ENCODE measurements around the gene TAF3.

The TAF3 gene

GRCh38 chr10:7896297-7896696 is 78.0 kb downstream of the TAF3 start:
- H3K27ac Mint-ChIP-seq (ENCODE audit: low read depth), result no peak overlapping the region
- H3K36me3 Mint-ChIP-seq (ENCODE audit: insufficient read depth), result peaks cover 8% of the 10 kb centered on the region
- H3K27me3 Mint-ChIP-seq, result no peaks in the 10 kb centered on the region
- H3K9me3 Mint-ChIP-seq, result no peaks in the 10 kb centered on the region
- no peak overlapping the region for H3K4me3 Mint-ChIP-seq
- no peak for DNase-seq (ENCODE audit: low spot score in 2 of 2)
- no peak for ATAC-seq (replicated peaks; ENCODE audit: extremely low read depth, poor library complexity, severe bottlenecking)
- H3K4me1 Mint-ChIP-seq, result peaks cover 40% of the 10 kb centered on the region

DNA sequence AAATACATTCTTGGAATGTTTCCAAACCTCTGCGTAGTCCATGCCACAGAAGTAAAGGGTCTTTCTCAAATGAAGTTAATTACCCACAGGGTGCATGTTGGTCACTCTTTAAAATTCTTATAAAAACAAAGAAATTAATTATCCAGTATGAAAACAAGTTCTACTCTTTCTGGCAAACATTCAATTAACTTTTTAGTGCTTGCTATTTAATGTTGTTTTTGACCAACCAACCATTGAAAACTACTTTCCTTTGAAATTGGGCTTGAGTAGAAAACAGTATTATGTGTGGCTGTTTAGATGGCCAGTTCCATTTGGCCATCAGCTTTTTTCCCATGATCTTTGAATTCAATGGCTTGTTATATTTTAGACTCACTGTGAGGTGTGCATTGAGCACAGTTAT is 83.0 kb downstream of the TAF3 start:
- H3K4me1 Mint-ChIP-seq, result peaks cover 46% of the 10 kb centered on the region
- H3K4me3 Mint-ChIP-seq, result no peak overlapping the region
- DNase-seq (ENCODE audit: low spot score in 2 of 2), result no peak
- no peaks in the 10 kb centered on the region for H3K9me3 Mint-ChIP-seq
- H3K36me3 Mint-ChIP-seq (ENCODE audit: insufficient read depth), result peaks cover 8% of the 10 kb centered on the region
- no peak for ATAC-seq (replicated peaks; ENCODE audit: extremely low read depth, poor library complexity, severe bottlenecking)
- H3K27me3 Mint-ChIP-seq, result no peaks in the 10 kb centered on the region
- H3K27ac Mint-ChIP-seq (ENCODE audit: low read depth), result no peak overlapping the region

GRCh38 chr10:7902413-7902812 is 84.1 kb downstream of the TAF3 start:
- no peak overlapping the region for H3K27ac Mint-ChIP-seq (ENCODE audit: low read depth)
- peaks cover 3% of the 10 kb centered on the region for H3K36me3 Mint-ChIP-seq (ENCODE audit: insufficient read depth)
- no peak overlapping the region for H3K4me3 Mint-ChIP-seq
- H3K27me3 Mint-ChIP-seq, result no peaks in the 10 kb centered on the region
- DNase-seq (ENCODE audit: low spot score in 2 of 2), result no peak
- ATAC-seq (replicated peaks; ENCODE audit: extremely low read depth, poor library complexity, severe bottlenecking), result no peak
- H3K4me1 Mint-ChIP-seq, result peaks cover 44% of the 10 kb centered on the region
- no peaks in the 10 kb centered on the region for H3K9me3 Mint-ChIP-seq

- H3K27ac Mint-ChIP-seq (ENCODE audit: low read depth), result no peak overlapping the region
- DNase-seq (ENCODE audit: low spot score in 2 of 2), result no peak
- no peaks in the 10 kb centered on the region for H3K9me3 Mint-ChIP-seq
- H3K36me3 Mint-ChIP-seq (ENCODE audit: insufficient read depth), result no peaks in the 10 kb centered on the region
- H3K4me1 Mint-ChIP-seq, result peaks cover 45% of the 10 kb centered on the region
- ATAC-seq (replicated peaks; ENCODE audit: extremely low read depth, poor library complexity, severe bottlenecking), result no peak
- no peak overlapping the region for H3K4me3 Mint-ChIP-seq
- no peaks in the 10 kb centered on the region for H3K27me3 Mint-ChIP-seq
These were observed 85.5 kb downstream of the TAF3 start for GRCh38 chr10:7903851-7904250.

DNA sequence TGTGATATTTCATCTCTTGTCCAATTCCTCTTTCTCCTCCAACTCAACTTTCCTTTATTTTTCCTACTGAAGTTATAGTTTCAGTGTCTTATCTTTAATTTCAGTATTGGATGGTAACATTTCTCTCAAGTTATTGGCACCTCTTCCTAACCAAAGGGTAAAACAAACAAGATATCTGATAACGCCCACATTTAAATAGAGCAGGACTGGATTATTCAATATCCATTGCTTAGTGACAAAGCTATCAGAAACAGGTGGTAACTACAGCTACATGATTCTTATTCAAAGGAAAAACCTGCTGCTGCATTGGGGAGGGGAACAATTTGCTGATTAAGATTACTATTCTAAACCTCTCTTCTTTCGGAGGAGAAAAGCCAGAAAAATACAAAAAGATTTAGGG is 87.8 kb downstream of the TAF3 start:
- DNase-seq (ENCODE audit: low spot score in 2 of 2) (no peak), ATAC-seq (replicated peaks; ENCODE audit: extremely low read depth, poor library complexity, severe bottlenecking) (no peak)
- no peaks in the 10 kb centered on the region for H3K36me3 Mint-ChIP-seq (ENCODE audit: insufficient read depth)

DNA sequence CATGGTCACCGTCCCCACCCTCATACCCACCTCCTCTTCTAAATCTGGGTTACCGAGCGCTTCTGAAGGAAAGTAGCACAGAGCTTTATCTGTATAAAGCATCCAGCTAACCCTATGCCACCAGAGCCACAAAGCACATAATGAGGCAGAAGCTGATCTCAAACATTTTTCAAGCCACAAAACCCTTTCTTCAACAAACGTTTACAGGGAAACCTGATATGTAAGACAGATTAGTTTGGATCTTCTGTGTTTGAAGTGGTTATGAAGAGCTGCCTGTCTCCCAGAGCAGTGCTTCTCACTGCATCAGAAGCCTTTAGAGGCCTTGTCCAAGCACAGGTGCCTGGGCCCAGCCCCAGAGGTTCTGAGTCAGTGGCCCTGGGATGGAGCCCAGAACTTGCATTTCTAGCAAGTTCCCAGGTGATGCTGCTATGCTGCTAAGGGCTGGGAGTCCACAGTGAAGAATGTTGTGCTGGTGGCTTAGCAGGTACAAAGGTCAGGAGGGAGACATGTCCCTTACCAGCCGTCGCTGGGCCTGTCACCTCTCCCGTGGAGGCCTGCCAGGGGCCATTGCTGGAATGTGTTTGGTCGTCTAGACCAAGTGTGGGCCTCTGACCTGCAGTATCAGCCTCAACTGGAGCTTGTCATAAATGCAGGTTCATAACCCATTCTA is 90.4 kb downstream of the TAF3 start:
- H3K4me1 Mint-ChIP-seq, result peaks cover 25% of the 10 kb centered on the region
- H3K27me3 Mint-ChIP-seq, result no peaks in the 10 kb centered on the region
- ATAC-seq (replicated peaks; ENCODE audit: extremely low read depth, poor library complexity, severe bottlenecking), result no peak
- no peaks in the 10 kb centered on the region for H3K36me3 Mint-ChIP-seq (ENCODE audit: insufficient read depth)
- no peak overlapping the region for H3K27ac Mint-ChIP-seq (ENCODE audit: low read depth)
- no peaks in the 10 kb centered on the region for H3K9me3 Mint-ChIP-seq
- no peak for DNase-seq (ENCODE audit: low spot score in 2 of 2)
- H3K4me3 Mint-ChIP-seq, result no peak overlapping the region

More for the DNA sequence above, 87.8 kb downstream of the TAF3 start:
- no peak overlapping the region for H3K27ac Mint-ChIP-seq (ENCODE audit: low read depth)
- H3K4me3 Mint-ChIP-seq, result no peak overlapping the region
- H3K27me3 Mint-ChIP-seq, result no peaks in the 10 kb centered on the region
- no peaks in the 10 kb centered on the region for H3K9me3 Mint-ChIP-seq
- H3K4me1 Mint-ChIP-seq, result peaks cover 30% of the 10 kb centered on the region

- no peak overlapping the region for H3K4me3 Mint-ChIP-seq
- DNase-seq (ENCODE audit: low spot score in 2 of 2) (no peak), ATAC-seq (replicated peaks; ENCODE audit: extremely low read depth, poor library complexity, severe bottlenecking) (no peak)
- H3K36me3 Mint-ChIP-seq (ENCODE audit: insufficient read depth), result no peaks in the 10 kb centered on the region
- peaks cover 5% of the 10 kb centered on the region for H3K4me1 Mint-ChIP-seq
- no peaks in the 10 kb centered on the region for H3K27me3 Mint-ChIP-seq
- H3K9me3 Mint-ChIP-seq, result no peaks in the 10 kb centered on the region
- no peak overlapping the region for H3K27ac Mint-ChIP-seq (ENCODE audit: low read depth)
These were observed 95.0 kb downstream of the TAF3 start for GRCh38 chr10:7913126-7913872.

DNA sequence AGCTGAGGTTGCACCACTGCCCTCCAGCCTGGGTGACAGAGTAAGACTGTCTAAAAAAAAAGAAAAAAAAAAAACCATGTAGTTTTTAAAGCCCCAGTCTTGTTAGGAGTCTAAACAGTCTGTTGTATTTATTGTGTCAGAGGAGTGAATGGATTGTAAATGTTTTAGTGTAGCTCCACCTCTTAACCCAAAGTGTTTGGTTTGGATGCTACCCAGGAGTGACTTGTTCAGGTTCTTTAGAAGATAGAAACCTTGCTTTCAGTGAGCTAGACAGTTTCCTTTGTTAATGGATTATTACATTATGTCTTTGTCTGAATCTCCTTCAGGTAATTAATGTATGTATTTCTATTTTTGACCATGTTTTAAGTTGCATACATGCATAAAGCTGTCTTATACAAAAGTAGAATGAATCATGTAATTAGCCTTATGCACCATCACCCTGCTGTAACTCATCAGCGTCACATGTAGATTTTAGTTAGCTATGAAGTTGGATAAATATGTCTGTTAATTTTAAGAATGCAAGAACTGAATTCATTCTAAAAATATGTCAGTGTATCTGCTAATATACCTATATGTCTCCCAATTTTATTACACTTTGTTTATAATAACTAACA is 97.7 kb downstream of the TAF3 start:
- DNase-seq (ENCODE audit: low spot score in 2 of 2) (no peak), ATAC-seq (replicated peaks; ENCODE audit: extremely low read depth, poor library complexity, severe bottlenecking) (no peak)
- no peaks in the 10 kb centered on the region for H3K27me3 Mint-ChIP-seq
- H3K4me3 Mint-ChIP-seq, result no peak overlapping the region
- no peaks in the 10 kb centered on the region for H3K9me3 Mint-ChIP-seq
- H3K36me3 Mint-ChIP-seq (ENCODE audit: insufficient read depth), result no peaks in the 10 kb centered on the region
- H3K27ac Mint-ChIP-seq (ENCODE audit: low read depth), result no peak overlapping the region
- peaks cover 5% of the 10 kb centered on the region for H3K4me1 Mint-ChIP-seq

- Mint-ChIP-seq H3K9me3 (no peaks in the 10 kb centered on the region), H3K27ac (ENCODE audit: low read depth) (no peak overlapping the region), H3K36me3 (ENCODE audit: insufficient read depth) (no peaks in the 10 kb centered on the region), H3K27me3 (no peaks in the 10 kb centered on the region), H3K4me3 (no peak overlapping the region), H3K4me1 (no peaks in the 10 kb centered on the region)
- no peak for ATAC-seq (replicated peaks; ENCODE audit: extremely low read depth, poor library complexity, severe bottlenecking)
- no peak for DNase-seq (ENCODE audit: low spot score in 2 of 2)
These were observed 99.4 kb downstream of the TAF3 start for GRCh38 chr10:7917736-7918135.

DNA sequence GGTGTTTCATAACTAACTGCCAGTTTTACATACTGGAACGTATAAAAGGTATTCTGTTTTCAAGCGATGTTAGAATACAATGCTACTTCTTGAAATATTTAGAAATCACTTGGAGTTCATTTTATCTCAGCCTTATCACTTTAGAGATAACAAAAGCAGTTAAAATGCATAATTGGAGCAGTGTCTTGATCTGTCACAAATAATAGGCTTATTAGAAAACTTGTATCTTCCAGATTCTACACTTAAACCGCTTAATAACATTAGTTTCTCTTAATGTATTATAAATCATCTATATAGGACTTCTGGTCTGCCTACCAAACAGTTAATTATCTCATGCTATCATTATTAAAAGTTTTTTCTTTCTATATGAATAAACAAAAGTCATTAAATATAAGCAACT is 104.4 kb downstream of the TAF3 start:
- DNase-seq (ENCODE audit: low spot score in 2 of 2) (no peak), ATAC-seq (replicated peaks; ENCODE audit: extremely low read depth, poor library complexity, severe bottlenecking) (no peak)
- H3K4me3 Mint-ChIP-seq, result no peak overlapping the region
- no peaks in the 10 kb centered on the region for H3K36me3 Mint-ChIP-seq (ENCODE audit: insufficient read depth)
- no peak overlapping the region for H3K27ac Mint-ChIP-seq (ENCODE audit: low read depth)
- H3K4me1 Mint-ChIP-seq, result peaks cover 13% of the 10 kb centered on the region
- no peaks in the 10 kb centered on the region for H3K27me3 Mint-ChIP-seq
- no peaks in the 10 kb centered on the region for H3K9me3 Mint-ChIP-seq

- DNase-seq (ENCODE audit: low spot score in 2 of 2) (no peak), ATAC-seq (replicated peaks; ENCODE audit: extremely low read depth, poor library complexity, severe bottlenecking) (no peak)
- Mint-ChIP-seq H3K4me3 (no peak overlapping the region), H3K27ac (ENCODE audit: low read depth) (no peak overlapping the region), H3K27me3 (no peaks in the 10 kb centered on the region), H3K36me3 (ENCODE audit: insufficient read depth) (no peaks in the 10 kb centered on the region), H3K9me3 (no peaks in the 10 kb centered on the region), H3K4me1 (peaks cover 22% of the 10 kb centered on the region)
These were observed 110.2 kb downstream of the TAF3 start for GRCh38 chr10:7928536-7928935.

DNA sequence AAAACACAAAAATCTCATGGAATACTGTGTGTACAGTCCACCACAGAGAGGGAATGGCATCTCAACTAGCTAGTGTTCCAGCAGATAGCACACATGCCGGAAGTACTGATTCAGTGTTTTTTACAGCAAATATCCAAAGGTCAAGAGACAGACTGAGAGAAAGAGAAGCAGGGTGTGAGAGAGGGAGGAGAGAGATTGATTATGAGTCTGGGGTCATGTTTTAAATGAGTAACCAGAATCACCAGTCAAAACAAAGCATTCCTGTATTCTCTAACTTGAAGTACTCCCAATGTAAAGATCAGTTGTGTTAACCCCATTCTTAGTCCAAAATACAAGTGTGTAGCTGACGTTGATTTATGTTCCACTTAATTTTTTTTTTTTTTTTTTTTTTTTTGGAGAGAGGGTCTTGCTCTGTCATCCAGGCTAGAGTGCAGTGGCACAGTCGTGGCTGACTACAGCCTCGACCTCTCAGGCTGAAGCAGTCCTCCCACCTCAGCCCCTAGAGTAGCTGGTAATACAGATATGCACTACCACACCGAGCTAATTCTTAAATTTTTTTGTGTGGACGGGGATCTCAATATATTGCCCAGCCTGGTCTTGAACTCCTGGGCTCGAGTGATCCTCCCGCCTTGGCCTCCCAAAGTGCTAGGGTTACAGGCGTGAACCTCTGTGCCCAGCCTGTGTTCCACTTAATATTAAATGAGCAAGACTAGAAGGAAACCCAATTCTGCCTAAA is 114.2 kb downstream of the TAF3 start:
- no peaks in the 10 kb centered on the region for H3K36me3 Mint-ChIP-seq (ENCODE audit: insufficient read depth)
- H3K27ac Mint-ChIP-seq (ENCODE audit: low read depth), result no peak overlapping the region
- H3K4me3 Mint-ChIP-seq, result no peak overlapping the region
- H3K4me1 Mint-ChIP-seq, result peaks cover 21% of the 10 kb centered on the region
- DNase-seq (ENCODE audit: low spot score in 2 of 2), result no peak
- H3K27me3 Mint-ChIP-seq, result no peaks in the 10 kb centered on the region
- no peaks in the 10 kb centered on the region for H3K9me3 Mint-ChIP-seq
- ATAC-seq (replicated peaks; ENCODE audit: extremely low read depth, poor library complexity, severe bottlenecking), result no peak
